Naive thymus-derived CD4-positive, alpha-beta T cell (primary cell): Measurements from ENCODE around the gene MACF1. TPM values are rescaled to one million over a fixed set of nuclear protein-coding genes. Genes with fewer than 3 reads are reported as not detected.
"Not testable (repeated sequence)": the region's sequence is repeated elsewhere in the genome, so short reads cannot be mapped to it uniquely, and the experiment has no call there.

Experiments
- ATAC-seq: fragments of 150-1000 bp; cut with Tn5 transposase; 2 replicates; pipeline ENCODE4 v1.10.0; 2021; ENCODE audit warnings: mild to moderate bottlenecking, moderate library complexity
- CTCF ChIA-PET: fragments of 350-600 bp; sonication (Branson Sonifier 250); formaldehyde crosslinking; loops from one replicate; lab custom pipeline; 2021; ENCODE audit warnings: antibody characterized with exemption; lab: Charles Lee
- POLR2A ChIA-PET: fragments of 350-600 bp; sonication (Branson Sonifier 250); formaldehyde crosslinking; loops from one replicate; lab custom pipeline; 2021; ENCODE audit warnings: antibody characterized with exemption, inconsistent platforms; lab: Charles Lee
- DNase-seq, 9 donors: peaks; one replicate each; pipeline versions ENCODE4 v3.0.0 to v3.0.0-alpha.2; 2020 to 2022; ENCODE audit warnings: mixed read lengths in 1 of 9
- H3K27ac ChIP-seq: one replicate; pipeline ENCODE4 v1.7.0; 2013; ENCODE audit warnings: mild to moderate bottlenecking, low read depth, low read length, moderate library complexity
- H3K27me3 ChIP-seq, 2 donors: one replicate each; pipeline ENCODE4 v1.7.0; 2013; ENCODE audit warnings: low read length in 2 of 2, mild to moderate bottlenecking in 2 of 2, moderate library complexity in 2 of 2; ENCODE audit not compliant: control insufficient read depth in 2 of 2, insufficient read depth in 2 of 2
- H3K36me3 ChIP-seq, 3 experiments: 1 replicate in 2 of 3; 2 replicates in 1 of 3; pipeline ENCODE4 v1.7.0; 2013; ENCODE audit warnings: low read length in 3 of 3, mild to moderate bottlenecking in 3 of 3, moderate library complexity in 1 of 3; ENCODE audit not compliant: insufficient read depth in 3 of 3, control insufficient read depth in 2 of 3
- H3K4me1 ChIP-seq, 2 donors: one replicate each; pipeline ENCODE4 v1.7.0; 2013; ENCODE audit warnings: low read length in 2 of 2, mild to moderate bottlenecking in 2 of 2, moderate library complexity in 1 of 2; ENCODE audit not compliant: control insufficient read depth in 2 of 2, insufficient read depth in 2 of 2
- H3K4me3 ChIP-seq: 2 replicates; pipeline ENCODE4 v1.7.0; 2013; ENCODE audit warnings: mild to moderate bottlenecking, low read length
- H3K9me3 ChIP-seq, 3 experiments: 1 replicate in 2 of 3; 2 replicates in 1 of 3; pipeline ENCODE4 v1.7.0; 2013; ENCODE audit warnings: low read length in 3 of 3; ENCODE audit not compliant: control insufficient read depth in 2 of 3
- H3K27ac Mint-ChIP-seq, 9 donors: one replicate each; pipeline ENCODE4 v1.8.0; 2020 to 2022; ENCODE audit warnings: mixed read lengths in 9 of 9, mild to moderate bottlenecking in 8 of 9, moderate library complexity in 5 of 9, inconsistent platforms in 2 of 9
- H3K27me3 Mint-ChIP-seq, 5 donors: one replicate each; pipeline ENCODE4 v1.8.0; 2021 to 2022; ENCODE audit warnings: mixed read lengths in 5 of 5, mild to moderate bottlenecking in 1 of 5
- H3K36me3 Mint-ChIP-seq, 5 donors: one replicate each; pipeline ENCODE4 v1.8.0; 2020 to 2022; ENCODE audit warnings: mixed read lengths in 5 of 5, mild to moderate bottlenecking in 3 of 5, inconsistent platforms in 1 of 5
- H3K4me1 Mint-ChIP-seq, 7 donors: one replicate each; pipeline ENCODE4 v1.8.0; 2020 to 2022; ENCODE audit warnings: mixed read lengths in 7 of 7, mild to moderate bottlenecking in 3 of 7, inconsistent platforms in 1 of 7
- H3K4me3 Mint-ChIP-seq, 10 donors: one replicate each; pipeline ENCODE4 v1.8.0; 2020 to 2022; ENCODE audit warnings: mild to moderate bottlenecking in 10 of 10, mixed read lengths in 10 of 10, moderate library complexity in 6 of 10, inconsistent platforms in 2 of 10
- H3K9me3 Mint-ChIP-seq, 11 donors: one replicate each; pipeline ENCODE4 v1.8.0; 2020 to 2022; ENCODE audit warnings: mixed read lengths in 11 of 11, mild to moderate bottlenecking in 4 of 11, inconsistent platforms in 1 of 11, moderate library complexity in 1 of 11
- intact Hi-C, 2 donors: fragments of 100-400 bp; cut with micrococcal nuclease; formaldehyde crosslinking; loops; one replicate each; pipeline ENCODE4 v1.15.1; 2023
- polyA plus RNA-seq, 2 donors: library from polyadenylated mRNA; unstranded; fragments of 300-500 nt; fragmentation: Illumina TruSeq; gene quantifications; one replicate each; pipeline ENCODE4 v1.2.3, GENCODE V29; 2021
- total RNA-seq, 6 experiments: library from RNA in 5 of 6; stranded (reverse) in 5 of 6; gene quantifications; 1 replicate in 5 of 6; 2 replicates in 1 of 6; pipeline ENCODE4 v1.2.3 and lab custom pipeline; 2021 to 2026

Gene MACF1
- total and polyA plus RNA-seq, 7 experiments from 2014 or later: 21.2 to 409 (median 288) TPM

DNA sequence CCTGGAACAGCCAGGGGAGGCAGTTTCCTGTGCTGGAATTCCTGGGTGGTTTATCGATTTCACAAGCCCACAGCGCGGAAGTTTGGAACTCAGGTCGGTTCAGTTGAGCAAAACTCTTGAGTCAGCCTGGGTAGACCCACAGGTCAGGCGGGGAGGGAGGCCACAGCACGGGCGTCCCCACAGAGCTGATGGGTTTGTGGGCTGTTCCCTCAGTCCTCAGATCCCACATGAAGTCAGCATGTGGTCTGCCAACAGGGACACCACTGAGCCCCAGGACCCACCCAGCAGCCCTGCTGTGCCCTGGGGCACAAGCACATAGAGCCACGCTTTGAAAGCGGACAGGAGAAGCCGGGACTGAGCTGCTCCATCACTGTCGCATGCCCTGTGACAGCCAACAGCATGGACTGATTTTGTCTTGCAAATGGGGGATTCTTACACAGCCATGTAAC lies 304.4 kb downstream of the MACF1 start:
- no peak for DNase-seq

DNA sequence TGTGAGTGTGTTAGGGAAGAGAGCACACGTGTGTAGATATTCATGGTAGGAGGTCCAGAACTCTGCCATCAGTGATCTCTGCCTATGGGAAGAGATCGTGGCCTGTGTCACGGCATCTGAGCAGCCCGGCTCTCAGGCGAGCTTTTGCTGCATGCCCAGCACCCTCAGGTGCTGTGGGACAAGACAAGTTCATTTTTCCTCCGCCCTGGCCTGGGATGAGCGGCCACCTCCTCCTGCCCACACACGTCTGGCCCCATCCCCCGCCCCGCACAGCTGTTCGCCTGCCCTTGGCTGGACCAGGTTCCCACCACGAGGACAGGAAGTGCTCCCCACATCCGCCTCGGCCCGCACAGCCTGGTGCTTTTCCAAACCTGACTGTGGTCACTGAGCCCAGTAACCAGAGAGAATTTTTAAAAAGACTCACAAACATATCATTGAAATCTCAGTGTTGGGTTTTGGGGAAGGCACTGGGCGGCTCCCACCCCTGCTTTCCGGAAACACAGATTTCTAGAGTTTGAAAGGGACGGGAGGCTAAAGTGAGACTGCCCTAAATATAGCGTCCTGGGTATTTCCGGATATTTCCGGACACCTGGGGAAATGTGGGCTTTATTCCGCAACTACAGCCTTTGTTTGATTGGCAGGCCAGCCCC lies 305.0 kb downstream of the MACF1 start:
- Histone ChIP-seq H3K4me1 (peaks cover 0 to 5% of the 10 kb centered on the region in 2 donors), H3K27me3 (no peaks in the 10 kb centered on the region), H3K9me3 (no peaks in the 10 kb centered on the region), H3K27ac (no peak overlapping the region), H3K4me3 (no peak overlapping the region), H3K36me3 (no peaks in the 10 kb centered on the region)
- intact Hi-C loops: no loop called here
- Mint-ChIP-seq H3K9me3 (no peaks in the 10 kb centered on the region), H3K4me3 (peak overlapping the region in 7 of 10 donors; percentile 3 to 62 (median 24)), H3K27me3 (peaks cover 0 to 21% (median 0%) of the 10 kb centered on the region in 5 donors), H3K36me3 (no peaks in the 10 kb centered on the region), H3K4me1 (peaks cover 6 to 11% (median 9%) of the 10 kb centered on the region in 7 donors), H3K27ac (peak overlapping the region in 5 of 9 donors; percentile 21 to 75 (median 46))
- DNase-seq: no peak
- ChIA-PET CTCF (no interaction called here), POLR2A (no interaction called here)
- ATAC-seq: peak; percentile 33

More for the DNA sequence above, 304.4 kb downstream of the MACF1 start:
- Mint-ChIP-seq H3K27ac (peak overlapping the region in 3 of 9 donors; percentile 28 to 73 (median 32)), H3K9me3 (no peaks in the 10 kb centered on the region), H3K4me3 (peak overlapping the region in 4 of 10 donors; percentile 3 to 62 (median 14)), H3K36me3 (no peaks in the 10 kb centered on the region), H3K27me3 (peaks cover 0 to 21% (median 0%) of the 10 kb centered on the region in 5 donors), H3K4me1 (peaks cover 6 to 11% (median 9%) of the 10 kb centered on the region in 7 donors)
- H3K27me3 ChIP-seq: no peaks in the 10 kb centered on the region
- no peak overlapping the region for H3K27ac ChIP-seq
- peak; percentile 24 for ATAC-seq
- ChIA-PET POLR2A (interaction anchor here (0.6 kb wide), 1 partner anchor 631 kb away, joined by 3 read pairs; no protein-coding TSS in a partner anchor), CTCF (no interaction called here)
- intact Hi-C loops: no loop called here
- peaks cover 0 to 5% of the 10 kb centered on the region in 2 donors for H3K4me1 ChIP-seq
- no peak overlapping the region for H3K4me3 ChIP-seq
- H3K9me3 ChIP-seq: no peaks in the 10 kb centered on the region
- no peaks in the 10 kb centered on the region for H3K36me3 ChIP-seq

DNA sequence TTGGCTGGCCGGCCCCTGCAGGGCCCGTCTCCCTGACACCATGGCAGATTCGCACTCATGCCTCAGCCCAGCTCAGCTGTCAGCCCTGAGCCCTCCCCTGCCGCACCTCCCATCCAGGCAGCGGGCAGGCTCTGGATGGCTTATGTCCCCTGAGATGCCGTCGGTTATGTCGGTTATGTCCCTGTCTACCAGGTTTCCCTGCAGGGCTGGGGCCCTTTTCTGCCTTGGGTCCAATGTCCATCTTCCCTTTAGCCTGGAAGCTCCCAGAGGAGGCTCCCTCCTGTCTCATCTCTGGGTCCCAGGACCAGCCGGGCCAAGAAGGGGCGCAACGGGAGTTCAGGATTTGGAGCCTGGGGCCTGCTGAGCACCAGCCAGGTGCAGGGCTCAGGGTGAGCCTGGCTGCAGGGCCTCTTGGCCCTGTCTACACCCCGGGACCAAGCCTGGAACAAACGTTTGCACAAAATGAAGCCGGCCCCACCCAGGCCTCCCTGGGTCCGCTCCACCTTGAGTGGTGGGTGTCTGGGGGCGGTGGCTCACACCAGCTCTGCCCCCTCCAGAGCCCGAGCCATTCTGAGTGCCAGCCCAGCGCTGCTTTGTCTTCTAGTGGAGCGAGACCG lies 306.2 kb downstream of the MACF1 start:
- H3K9me3 Mint-ChIP-seq, H3K27ac ChIP-seq, H3K36me3 ChIP-seq, H3K27me3 ChIP-seq, H3K9me3 ChIP-seq, H3K36me3 Mint-ChIP-seq, intact Hi-C loops, H3K27ac Mint-ChIP-seq, H3K4me3 ChIP-seq, CTCF ChIA-PET, H3K4me1 ChIP-seq, ATAC-seq, DNase-seq, POLR2A ChIA-PET: not testable (repeated sequence)
- Mint-ChIP-seq H3K4me3 (peak overlapping the region in 2 of 10 donors; percentile 25 to 26), H3K4me1 (peaks cover 6 to 12% (median 11%) of the 10 kb centered on the region in 7 donors), H3K27me3 (peaks cover 0 to 24% (median 3%) of the 10 kb centered on the region in 5 donors)

DNA sequence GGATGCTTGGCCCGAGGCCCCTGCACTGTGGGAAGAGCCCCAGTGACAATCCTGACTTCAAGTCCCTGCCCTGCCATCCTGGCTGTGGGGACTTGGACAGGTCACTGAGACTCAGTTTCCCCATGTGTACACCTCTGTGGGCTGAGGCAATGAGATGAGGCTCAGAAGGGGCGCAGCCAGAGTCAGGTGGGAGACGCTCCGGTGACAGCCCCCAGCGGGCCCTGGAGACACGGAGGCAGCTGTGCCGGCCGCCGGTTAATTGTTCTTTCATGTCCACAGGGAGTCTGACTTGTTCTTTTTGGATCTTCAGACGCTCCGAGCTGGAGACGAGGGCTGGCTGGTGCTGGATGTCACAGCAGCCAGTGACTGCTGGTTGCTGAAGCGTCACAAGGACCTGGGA lies 307.0 kb downstream of the MACF1 start:
- H3K9me3 ChIP-seq, H3K4me3 ChIP-seq, ATAC-seq, H3K27ac Mint-ChIP-seq, H3K36me3 ChIP-seq, H3K36me3 Mint-ChIP-seq, H3K4me3 Mint-ChIP-seq, H3K27me3 ChIP-seq, DNase-seq, intact Hi-C loops, CTCF ChIA-PET, H3K9me3 Mint-ChIP-seq, POLR2A ChIA-PET, H3K27ac ChIP-seq, H3K4me1 ChIP-seq: not testable (repeated sequence)
- Mint-ChIP-seq H3K4me1 (peaks cover 6 to 12% (median 11%) of the 10 kb centered on the region in 7 donors), H3K27me3 (peaks cover 0 to 24% (median 3%) of the 10 kb centered on the region in 5 donors)

DNA sequence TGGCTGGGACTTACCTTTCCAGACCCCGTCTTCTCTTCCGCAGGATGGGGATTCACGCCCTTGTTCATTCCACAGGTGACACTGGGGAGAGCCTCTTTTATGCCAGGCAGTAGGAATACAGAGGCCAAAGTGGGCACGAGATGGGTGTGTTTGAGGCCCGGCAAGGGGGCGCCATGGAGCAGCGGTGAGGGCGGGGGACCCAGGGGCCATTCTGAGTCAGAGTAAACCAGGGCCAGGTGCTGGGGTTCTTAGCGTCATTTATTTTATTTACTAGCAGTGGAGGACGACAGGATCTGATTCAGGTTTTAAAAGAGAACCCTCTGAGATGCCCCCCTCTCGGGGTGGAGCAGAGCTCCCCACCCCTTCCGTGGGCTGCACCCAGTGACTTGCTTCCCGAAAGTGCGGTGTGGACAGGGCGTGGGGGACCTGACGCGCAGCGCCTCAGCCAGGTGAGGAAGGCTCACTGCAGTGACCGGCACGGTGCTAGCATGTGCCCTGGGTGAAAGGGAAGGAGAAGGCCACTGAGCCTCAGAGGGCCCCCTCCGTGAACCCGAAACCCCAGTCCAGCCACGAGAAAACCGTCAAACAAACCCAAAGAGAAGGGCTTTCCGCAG lies 307.8 kb downstream of the MACF1 start:
- Mint-ChIP-seq H3K4me1 (peaks cover 6 to 12% (median 11%) of the 10 kb centered on the region in 7 donors), H3K27me3 (peaks cover 0 to 17% (median 3%) of the 10 kb centered on the region in 5 donors)
- CTCF ChIA-PET, H3K4me3 Mint-ChIP-seq, H3K27ac ChIP-seq, H3K4me1 ChIP-seq, H3K4me3 ChIP-seq, H3K36me3 ChIP-seq, POLR2A ChIA-PET, H3K27ac Mint-ChIP-seq, H3K36me3 Mint-ChIP-seq, DNase-seq, H3K9me3 Mint-ChIP-seq, H3K27me3 ChIP-seq, intact Hi-C loops, H3K9me3 ChIP-seq: not testable (repeated sequence)
- ATAC-seq: peak; percentile 45

DNA sequence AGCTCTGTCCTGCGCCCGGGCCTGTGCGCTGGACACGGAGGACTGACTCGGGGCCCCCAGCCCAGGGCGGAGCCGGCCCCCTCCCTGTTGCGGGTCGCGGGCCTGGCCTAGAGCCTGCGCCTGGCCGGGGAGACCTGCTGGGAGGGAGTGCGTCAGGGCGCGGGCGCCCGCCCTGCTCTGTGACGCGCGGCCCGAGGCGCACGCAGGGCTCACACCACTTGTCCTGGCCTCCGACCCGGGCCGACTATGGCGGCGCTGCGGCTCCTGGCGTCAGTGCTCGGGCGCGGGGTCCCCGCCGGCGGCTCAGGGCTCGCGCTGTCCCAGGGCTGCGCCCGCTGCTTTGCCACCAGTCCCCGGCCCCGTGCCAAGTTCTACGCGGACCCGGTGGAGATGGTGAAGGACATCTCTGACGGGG lies 310.2 kb downstream of the MACF1 start:
- DNase-seq, H3K27me3 Mint-ChIP-seq, H3K4me1 Mint-ChIP-seq, intact Hi-C loops, H3K4me3 Mint-ChIP-seq, H3K9me3 Mint-ChIP-seq, H3K27ac Mint-ChIP-seq, H3K27me3 ChIP-seq, POLR2A ChIA-PET, H3K4me1 ChIP-seq, H3K36me3 Mint-ChIP-seq, H3K4me3 ChIP-seq, H3K27ac ChIP-seq, CTCF ChIA-PET, H3K9me3 ChIP-seq, H3K36me3 ChIP-seq: not testable (repeated sequence)
- peak; percentile 30 for ATAC-seq
